GM19238 (cell line): ENCODE data around the gene ADGRG6.
"Not testable (repeated sequence)": the region's sequence is repeated elsewhere in the genome, so short reads cannot be mapped to it uniquely, and the experiment has no call there.

Experiments used
- DNase-seq: peaks from one replicate; pipeline ENCODE4 v3.0.0; 2011; ENCODE audit warnings: low spot score; ENCODE audit not compliant: insufficient read length

The ADGRG6 gene

DNA sequence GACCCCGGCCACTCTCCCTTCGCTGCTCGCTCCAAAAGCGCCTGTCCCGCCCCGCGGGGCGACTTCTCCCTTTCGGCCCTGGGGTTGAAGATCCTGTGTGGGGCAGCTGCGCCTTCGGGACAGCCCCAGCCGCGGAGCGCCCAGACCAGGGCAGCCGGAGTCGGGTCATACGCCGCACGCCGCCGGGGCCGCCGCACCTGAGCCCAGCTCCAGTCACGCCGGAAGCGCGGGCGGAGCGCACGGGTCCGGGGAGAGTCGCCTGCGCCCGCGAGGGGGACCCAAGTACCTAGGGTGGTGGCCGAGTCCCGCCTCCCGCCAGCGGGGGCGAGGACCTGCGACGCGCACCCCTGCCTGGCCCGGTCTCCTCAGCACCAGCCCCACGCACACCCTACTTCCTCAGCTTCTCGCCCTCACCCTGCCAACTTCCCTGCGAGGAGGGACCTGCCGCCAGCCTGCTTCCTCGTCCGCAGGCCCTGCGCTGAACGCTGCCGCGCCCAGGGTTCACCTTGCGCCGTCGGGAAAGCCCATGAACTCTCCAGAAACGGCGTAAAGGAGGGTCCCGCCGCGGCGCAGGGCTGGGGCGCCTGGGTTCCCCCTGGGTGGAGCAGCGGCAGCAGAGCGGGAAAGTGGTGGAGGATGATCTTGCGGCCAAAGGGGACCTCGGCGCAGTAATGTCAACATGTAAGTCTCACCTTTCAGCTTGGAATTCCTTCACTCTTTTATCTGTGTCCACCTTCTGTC lies at the start of gene ADGRG6:
Gene ADGRG6, plus strand, starts transcription at position 357 of the 741 bp plus-strand sequence. Its CDS starts 323 bp downstream, at position 680.
- peak; percentile 10 for DNase-seq

DNA sequence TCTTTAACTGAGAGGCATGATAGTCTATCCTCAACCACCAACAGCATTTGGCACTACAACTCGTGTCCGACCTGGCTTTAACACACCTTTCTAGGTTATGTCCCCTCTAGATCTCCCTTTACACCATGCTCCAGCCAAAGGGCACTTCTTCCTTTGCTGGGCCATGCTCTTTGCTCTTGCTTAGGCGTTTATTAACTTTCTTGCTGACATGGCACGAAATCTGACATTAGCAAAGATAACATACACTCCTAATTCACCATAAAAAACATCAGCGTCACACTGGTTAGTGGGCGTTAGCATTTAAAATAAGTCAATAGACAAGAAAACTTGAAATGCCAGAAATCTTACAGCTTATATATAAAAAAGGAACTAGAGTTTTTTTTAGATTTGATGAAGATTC lies 47.3 kb upstream of the ADGRG6 start:
- no peak for DNase-seq

DNA sequence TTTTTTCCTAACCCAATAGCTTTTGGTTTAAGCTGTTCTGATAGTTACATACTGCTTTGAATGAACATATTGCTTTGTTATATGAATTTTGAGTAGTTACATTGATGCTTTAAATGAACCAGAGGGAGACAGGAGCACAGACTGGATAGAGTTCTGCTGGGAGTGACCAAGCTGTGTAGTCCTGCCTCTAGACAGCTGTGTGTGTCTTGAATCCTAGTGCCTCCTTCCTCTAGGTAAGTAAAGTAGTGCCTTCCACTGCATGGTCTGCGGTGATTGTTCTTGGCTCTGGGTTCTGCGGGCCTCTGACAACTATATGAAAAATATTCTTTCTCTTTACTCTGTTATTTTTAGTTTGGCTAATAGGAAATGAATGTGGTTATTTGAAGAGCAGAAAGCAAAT lies 46.0 kb upstream of the ADGRG6 start:
- no peak for DNase-seq

DNA sequence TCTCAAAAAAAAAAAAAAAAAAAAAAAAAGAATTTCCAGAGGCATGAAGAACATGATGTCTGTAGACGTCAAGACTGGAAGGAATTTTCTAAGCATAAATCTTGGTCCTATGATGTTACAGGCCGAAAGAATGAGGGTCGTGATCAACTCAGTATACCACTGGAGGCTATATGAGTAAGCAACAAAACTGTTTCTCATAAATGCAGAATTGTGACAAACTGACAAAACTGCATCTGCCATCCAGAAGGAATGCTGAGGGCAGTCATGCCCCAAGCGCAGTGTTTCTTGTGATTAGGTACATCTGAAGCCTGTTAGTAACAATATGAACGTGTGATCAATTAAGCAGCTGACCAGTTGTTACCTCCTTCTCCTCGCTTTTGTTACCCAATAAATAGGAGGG lies 43.5 kb upstream of the ADGRG6 start:
- no peak for DNase-seq

DNA sequence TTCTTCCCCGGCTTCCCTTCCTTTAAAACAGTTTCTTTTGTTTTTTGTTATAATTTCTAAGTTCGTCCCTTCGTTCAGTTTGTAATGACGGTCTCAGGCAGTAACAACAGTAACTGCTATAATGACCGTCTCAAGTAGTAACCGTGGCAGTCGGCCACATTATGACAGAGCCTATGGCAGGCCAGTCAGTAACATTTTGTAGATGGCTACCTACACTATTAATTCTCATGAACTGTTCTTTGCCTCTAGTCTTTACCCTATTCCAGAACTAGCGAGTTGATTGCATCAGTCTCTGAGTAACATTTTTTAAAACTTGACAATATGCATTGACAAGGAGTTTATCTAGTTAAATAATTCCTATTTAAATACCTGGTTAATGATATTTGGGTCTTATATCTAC lies 43.0 kb upstream of the ADGRG6 start:
- no peak for DNase-seq

DNA sequence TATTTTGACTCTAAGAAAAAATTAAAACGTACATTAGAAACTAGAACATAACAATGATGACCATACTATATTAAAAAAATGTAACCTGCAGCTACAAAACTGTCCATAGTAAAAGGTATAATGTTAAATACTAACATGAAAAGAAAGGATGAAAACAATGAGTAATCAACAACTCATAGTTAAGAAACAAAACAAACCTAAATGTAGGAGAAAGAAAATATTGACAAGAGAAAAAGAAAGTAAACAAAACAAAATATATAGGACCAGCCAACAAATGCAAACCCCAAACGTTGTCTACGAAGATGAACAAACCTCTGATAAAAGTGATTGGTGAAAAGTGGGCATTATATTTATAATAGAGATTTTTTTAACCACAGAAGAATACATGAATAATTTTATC lies 41.1 kb upstream of the ADGRG6 start:
- DNase-seq, result no peak

DNA sequence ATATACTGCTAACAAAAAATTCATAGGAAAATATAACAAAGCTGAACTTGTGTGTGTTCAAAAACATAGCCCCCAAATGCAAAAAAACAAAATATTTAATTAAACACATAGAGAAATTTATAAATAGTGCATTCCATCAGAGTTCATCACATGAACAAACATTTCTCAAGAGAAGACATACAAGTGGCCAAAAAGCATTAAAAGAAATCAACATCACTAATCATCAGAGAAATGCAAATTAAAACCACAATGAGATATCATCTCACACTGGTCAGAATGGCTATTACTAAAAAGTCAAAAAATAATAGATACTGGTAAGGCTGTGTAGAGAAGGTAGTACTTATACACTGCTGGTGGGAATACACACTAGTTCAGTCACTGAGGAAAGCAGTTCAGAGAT lies 39.6 kb upstream of the ADGRG6 start:
- DNase-seq, result no peak

DNA sequence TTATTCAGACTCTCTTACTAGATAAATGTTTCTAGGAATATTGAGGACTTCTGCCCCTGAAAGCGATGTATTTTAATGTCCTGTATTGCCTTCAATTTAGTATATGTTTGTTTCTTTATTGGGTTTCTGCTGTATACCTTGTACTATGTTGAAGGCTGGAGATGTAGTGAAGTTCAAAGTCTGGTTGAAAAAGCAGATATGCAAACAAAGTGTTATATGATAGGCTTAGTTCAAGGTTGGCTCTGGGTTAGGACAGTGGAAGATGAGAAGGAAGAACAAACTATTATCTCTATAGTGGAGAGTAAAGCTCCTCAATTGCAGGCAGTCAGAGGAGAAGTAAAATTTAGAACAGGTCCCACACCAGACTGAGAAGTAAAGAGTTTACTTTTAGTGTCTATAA lies 36.3 kb upstream of the ADGRG6 start:
- no peak for DNase-seq

DNA sequence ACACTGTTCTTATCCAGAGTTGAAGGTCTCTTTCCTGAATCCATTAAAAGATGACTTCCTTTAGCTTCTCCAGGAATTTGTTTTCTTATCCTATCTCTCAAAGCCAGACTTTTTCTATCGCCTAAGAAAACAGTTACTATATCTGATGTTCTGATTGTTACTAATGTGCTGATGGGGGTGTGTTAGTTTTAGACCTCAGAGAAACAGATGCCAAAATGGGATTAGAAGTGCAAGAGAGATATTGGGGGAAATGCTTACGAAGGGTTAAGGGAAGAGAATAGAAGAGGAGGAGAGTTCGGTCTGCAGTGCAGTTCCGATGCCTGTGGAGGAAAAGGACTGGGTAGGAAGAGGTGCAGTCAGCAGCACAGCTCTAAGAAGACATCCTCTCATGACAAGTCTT lies 35.7 kb upstream of the ADGRG6 start:
- no peak for DNase-seq

DNA sequence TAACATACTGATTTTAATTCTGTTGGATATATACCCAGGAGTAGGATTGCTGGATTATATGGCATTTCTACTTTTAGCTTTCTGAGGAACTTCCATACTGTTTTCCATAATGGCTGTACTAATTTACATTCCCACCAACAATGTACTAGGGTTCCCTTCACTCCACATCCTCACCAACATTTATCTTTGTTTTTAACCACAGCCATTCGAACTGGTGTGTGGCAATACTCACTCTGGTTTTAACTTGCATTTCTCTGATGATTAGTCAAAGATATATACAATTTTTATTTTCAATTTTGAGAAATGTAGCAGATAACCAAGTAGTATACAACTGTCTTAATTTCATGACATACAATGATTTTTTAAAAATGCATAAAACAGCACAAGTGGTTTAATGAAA lies 30.3 kb upstream of the ADGRG6 start:
- no peak for DNase-seq

DNA sequence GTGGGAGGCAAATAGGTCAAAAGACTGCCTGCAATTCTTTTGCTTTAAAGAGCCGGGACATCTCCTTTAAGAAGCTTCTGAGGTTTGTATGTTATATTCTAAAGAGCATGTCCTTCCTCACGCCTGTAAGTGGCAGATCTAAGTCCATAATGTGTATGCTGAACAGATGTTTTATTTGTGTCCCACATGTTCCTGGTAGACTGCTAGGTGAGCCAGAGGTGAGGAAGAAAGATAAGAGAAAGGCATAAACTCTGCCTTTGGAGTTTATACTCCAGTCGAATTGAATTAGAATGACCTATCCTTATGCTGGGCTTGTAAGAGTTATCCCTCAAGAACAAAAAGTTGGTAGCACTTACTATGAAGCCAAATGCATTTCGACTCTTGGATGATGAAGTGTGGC lies 27.2 kb upstream of the ADGRG6 start:
- no peak for DNase-seq

DNA sequence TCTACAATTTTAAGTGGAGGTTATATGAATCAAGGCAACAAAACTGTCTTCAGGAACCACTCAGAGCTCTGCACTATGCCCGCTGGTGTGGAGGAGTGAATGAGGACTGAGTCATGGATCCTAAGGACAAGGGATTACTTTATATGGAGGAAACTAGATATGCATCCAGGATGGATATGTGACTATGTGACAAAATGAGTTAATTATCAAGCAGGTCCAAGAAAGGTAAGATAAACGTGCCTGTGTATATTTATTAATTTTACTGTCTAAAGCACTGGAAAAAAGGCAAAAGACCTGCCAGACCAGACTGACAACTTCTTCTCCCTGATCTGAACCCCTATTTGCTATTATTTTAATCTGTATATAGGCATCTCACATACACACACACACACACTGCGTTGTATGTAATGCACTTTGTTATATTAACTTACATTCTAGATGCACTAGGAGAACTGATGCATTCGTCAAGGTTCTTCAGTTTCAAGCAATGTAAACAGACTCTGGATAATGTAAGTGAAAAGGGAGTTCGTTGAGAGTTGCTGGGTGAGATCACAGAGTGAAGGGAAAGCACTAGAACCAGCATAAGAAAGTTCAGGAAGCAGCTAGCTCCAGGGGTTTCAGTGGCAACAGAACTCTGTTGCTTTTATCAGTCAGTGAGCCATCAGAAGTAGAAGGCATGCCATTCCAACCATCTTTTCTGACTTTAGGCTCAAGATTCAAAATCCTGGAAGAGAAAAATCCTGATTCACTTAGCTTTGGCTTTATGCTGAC lies 26.4 kb upstream of the ADGRG6 start:
- DNase-seq, result no peak

DNA sequence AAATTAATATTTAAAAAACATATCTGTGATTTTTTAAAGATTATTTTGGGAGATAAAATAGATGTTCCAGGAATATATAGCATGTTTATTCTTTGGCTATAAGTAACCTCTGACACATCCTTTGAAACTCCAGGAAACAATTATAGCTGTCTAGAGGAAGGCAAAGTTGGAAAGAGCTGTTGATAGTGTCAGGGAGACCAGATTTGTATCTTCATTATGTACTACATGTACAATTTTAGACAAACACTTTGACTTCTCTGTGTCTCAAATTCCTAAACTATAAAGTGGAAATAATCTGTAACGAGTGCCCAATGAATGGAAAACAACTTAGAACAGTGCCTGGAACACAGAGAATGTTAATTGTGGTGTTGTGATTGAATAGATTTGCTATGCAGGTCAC lies 25.6 kb upstream of the ADGRG6 start:
- DNase-seq, result no peak

DNA sequence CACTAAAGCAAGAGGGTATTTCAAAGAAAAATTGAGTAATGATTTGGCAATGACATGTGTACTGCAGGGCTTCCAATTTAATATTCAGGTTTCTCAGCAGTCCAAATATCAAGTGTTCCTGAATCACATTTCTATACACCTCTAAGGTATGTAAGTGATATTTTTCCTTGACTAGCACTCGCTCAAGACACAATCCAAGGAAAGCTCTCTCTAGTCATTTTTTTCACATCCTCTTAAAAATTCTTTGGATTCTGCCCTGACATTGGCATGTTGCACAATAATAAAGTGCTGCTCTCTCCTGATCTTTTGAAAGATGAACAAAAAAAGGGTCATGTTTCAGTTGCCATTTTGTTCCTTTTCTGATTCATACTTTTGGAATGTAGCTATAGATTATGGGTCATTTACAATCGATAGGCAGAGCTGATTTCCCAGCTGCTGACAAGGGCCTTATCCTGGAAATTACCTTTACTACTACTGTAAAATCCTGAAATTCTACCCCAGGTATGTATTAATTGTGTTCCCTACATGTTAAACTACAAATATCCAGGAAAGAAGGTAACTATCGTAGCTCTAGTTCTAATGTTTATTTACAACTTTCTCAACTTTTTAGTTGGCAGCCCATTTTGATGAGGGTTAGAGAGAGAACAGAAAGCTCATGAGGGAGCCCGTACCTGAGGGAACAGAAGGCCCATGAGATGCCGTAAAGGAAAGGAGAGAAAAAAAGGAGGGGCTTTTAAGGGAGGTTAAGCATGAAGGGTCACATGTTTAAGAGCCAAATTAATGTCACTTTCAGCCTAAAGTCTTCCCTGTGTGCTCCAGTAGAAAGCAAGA lies 22.2 kb upstream of the ADGRG6 start:
- DNase-seq, result no peak

DNA sequence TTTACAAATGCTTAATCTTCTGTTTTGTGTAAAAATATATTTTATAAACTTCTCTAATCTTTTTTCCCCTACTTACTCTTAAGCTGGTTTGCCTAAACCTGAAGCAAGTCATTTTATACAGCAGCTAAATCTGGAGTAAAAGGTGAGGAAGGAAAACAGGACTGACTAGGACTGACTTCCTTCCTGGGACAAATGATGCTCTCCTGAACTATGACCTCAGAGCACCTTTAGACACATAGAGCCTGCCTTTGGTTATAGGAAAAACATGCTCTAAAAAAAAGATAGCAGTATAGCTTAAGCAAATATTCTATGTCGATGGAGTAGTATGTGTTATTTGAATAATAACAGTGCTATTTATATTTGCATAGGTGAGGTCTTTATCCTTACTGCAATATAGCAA lies 21.5 kb upstream of the ADGRG6 start:
- DNase-seq, result no peak

DNA sequence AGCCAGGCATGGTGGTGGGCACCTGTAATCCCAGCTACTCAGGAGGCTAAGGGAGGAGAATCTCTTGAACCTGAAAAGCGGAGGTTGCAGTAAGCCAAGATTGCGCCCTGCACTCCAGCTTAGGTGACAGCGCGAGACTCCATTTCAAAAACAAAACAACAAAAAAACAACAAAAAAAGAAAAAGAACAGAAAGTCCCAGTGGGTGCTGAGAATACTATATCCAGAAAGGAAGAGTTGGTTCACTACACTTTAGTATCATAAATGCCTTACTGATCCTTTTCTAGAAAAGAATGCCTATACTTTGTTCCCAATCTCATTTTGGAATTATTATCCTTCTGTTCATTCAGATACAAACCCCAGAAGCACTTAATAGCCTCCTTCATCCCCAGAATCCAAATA lies 20.9 kb upstream of the ADGRG6 start:
- no peak for DNase-seq

DNA sequence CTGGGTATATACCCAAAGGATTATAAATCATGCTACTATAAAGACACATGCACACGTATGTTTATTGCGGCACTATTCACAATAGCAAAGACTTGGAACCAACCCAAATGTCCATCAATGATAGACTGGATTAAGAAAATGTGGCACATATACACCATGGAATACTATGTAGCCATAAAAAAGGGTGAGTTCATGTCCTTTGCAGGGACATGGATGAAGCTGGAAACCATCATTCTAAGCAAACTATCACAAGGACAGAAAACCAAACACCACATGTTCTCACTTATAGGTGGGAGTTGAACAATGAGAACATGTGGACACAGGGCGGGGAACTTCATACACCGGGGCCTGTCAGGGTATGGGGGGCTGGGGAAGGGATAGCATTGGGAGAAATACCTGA lies 18.7 kb upstream of the ADGRG6 start:
- not testable (repeated sequence) for DNase-seq

DNA sequence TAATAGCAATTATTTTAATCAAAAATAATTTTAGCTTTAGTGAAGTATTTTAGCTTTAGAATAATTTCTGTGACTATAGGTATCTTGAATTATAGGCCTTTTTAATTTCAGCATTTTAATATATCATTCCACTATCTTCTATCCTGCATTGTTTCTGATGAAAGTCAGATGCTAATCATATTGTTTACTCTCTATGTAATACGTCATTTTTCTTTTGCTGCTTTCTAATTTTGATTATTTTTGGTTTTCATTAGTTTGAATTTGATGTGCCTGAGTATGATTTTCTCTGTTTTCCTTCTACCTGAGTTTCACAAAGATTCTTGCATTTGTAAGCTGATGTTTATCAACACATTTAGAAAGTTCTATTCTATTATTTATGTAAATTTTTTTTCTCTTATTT lies 17.4 kb upstream of the ADGRG6 start:
- no peak for DNase-seq

DNA sequence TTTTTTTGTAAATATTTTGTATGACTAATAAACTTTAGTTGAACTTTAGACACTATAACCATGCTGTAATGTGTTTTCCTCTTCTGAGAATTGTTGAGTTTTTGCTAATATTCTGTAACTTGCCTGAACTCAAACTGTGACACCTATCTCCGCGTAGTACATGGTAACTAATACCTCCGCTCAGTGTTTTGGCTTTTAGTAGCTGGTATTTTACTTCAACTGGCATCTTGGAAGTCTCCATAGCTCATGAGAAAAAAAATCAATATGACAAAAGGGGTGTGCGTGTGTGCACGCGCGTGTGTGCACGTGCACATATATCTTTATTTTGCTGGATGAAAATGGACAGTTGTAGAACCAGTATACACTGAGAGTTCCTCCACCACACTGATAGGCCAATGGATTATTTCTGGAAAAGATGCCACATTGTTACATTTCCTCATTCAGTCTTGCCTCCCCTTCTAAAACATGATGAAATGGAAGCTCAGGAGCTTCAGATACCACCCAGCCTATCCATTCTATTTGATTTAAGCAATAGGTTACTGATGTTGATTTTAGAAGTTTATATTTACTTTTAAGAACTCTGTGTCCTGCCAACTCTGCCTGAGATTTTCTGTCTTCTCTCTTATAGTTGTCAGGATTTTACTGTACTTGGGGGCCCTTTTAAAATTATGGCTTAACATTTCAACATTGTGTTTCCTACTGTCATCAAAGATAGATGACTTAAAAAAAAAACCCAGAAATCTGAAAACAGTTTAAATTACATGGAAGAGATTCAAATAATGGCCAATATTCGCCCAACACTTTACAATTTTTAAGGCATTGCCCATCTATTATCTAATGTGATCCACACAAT lies 16.3 kb upstream of the ADGRG6 start:
- no peak for DNase-seq

DNA sequence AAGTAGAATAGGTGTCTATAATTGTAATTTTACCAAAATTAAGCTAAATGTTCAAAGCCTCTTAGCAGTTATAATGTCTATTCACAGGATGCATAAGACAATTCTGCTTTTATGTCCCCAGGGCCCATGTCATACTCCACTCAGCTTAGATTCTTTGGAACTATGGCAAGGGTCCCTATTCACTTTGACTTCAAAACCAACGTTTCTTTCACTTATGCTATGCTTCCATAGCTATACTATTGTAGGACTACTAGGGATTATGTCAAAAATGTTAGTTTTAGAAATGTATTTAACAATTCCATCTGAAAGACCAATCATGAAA lies 15.8 kb upstream of the ADGRG6 start:
- DNase-seq, result no peak

DNA sequence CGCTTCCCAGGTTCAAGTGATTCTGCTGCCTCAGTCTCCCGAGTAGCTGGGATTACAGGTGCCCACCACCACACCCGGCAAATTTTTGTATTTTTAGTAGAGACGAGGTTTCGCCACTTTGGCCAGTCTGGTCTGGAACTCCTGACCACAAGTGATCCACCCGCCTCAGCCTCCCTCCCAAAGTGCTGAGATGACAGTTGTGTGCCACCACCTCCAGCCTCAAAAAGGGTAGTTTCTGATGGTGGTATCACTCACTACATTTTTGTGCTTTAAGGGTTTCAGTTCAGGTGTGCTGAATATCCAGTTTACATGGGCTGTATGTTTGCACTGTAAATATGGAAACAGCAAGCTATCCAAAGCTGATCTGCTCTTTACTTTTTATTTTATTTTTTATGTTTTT lies 12.1 kb upstream of the ADGRG6 start:
- DNase-seq, result no peak
